SK-N-SH (cell line): ENCODE measurements around the gene NEAT1. TPM values are rescaled to one million over a fixed set of nuclear protein-coding genes. Genes with fewer than 3 reads are reported as not detected.
A peak's percentile ranks its signal among the peaks of the same experiment; 100 is the strongest.

ENCODE experiments used
- CTCF ChIA-PET: fragments of 300-600, 350-600 bp; formaldehyde crosslinking; extraction: SDS; loops from one replicate; lab custom pipeline; 2021; lab: Yijun Ruan, JAX
- POLR2A ChIA-PET: fragments of 350-600 bp; sonication (Branson Sonifier 250); formaldehyde crosslinking; extraction: SDS; loops from one replicate; lab custom pipeline; 2020; ENCODE audit warnings: antibody characterized with exemption, inconsistent platforms; lab: Yijun Ruan, JAX
- DNase-seq: peaks from one replicate; pipeline ENCODE4 v3.0.0; 2012
- H2AFZ ChIP-seq: fragments of 200-600 bp; sonication (generic); 2 replicates; pipeline ENCODE4 v1.8.1; 2016; ENCODE audit warnings: antibody characterized with exemption, mild to moderate bottlenecking, low read depth
- H3F3A ChIP-seq: fragments of 200-600 bp; sonication (generic); replicated peaks from 2 replicates; pipeline ENCODE3; 2016; ENCODE audit warnings: antibody characterized with exemption, mild to moderate bottlenecking; ENCODE audit not compliant: insufficient read depth
- H3K27ac ChIP-seq, 2 experiments: fragments of 200-500 bp in 1 of 2; fragments of 200-600 bp in 1 of 2; sonication (Bioruptor generic) in 1 of 2; sonication (generic), shearing (Covaris generic) in 1 of 2; 2 replicates each; pipeline versions ENCODE4 v1.5.1 to v1.6.1; 2014 to 2016; ENCODE audit warnings: low read depth in 2 of 2, inconsistent platforms in 1 of 2, low read length in 1 of 2, mild to moderate bottlenecking in 1 of 2, mixed read lengths in 1 of 2
- H3K27me3 ChIP-seq: fragments of 200-600 bp; sonication (generic), shearing (Covaris generic); 2 replicates; pipeline ENCODE4 v1.6.1; 2016; ENCODE audit warnings: mixed run types; ENCODE audit not compliant: insufficient read depth
- H3K36me3 ChIP-seq, 2 experiments: fragments of 200-500 bp in 1 of 2; fragments of 200-600 bp in 1 of 2; sonication (Bioruptor generic) in 1 of 2; sonication (generic) in 1 of 2; replicated peaks in 1 of 2; 2 replicates each; pipeline versions ENCODE3 to v1.5.1; 2014 to 2016; ENCODE audit warnings: low read length in 1 of 2, mild to moderate bottlenecking in 1 of 2; ENCODE audit not compliant: insufficient read depth in 2 of 2, control insufficient read depth in 1 of 2
- H3K4me1 ChIP-seq, 2 experiments: fragments of 200-500 bp in 1 of 2; fragments of 200-600 bp in 1 of 2; sonication (Bioruptor generic) in 1 of 2; sonication (generic), shearing (Covaris generic) in 1 of 2; 2 replicates each; pipeline versions ENCODE4 v1.5.1 to v1.6.1; 2014 to 2016; ENCODE audit warnings: low read depth in 1 of 2, low read length in 1 of 2, mixed run types in 1 of 2; ENCODE audit not compliant: insufficient read depth in 2 of 2, control insufficient read depth in 1 of 2
- H3K4me2 ChIP-seq: fragments of 200-600 bp; sonication (generic), shearing (Covaris generic); 2 replicates; pipeline ENCODE4 v1.6.1; 2017; ENCODE audit warnings: mixed run types
- H3K4me3 ChIP-seq, 2 experiments: fragments of 200-500 bp in 1 of 2; fragments of 200-600 bp in 1 of 2; sonication (Bioruptor generic) in 1 of 2; sonication (generic), shearing (Covaris generic) in 1 of 2; 2 replicates each; pipeline versions ENCODE4 v1.5.1 to v1.8.1; 2014 to 2016; ENCODE audit warnings: low read depth in 2 of 2, inconsistent platforms in 1 of 2, low read length in 1 of 2, mild to moderate bottlenecking in 1 of 2, mixed read lengths in 1 of 2, moderate library complexity in 1 of 2
- H3K79me2 ChIP-seq: fragments of 200-600 bp; sonication (generic); 2 replicates; pipeline ENCODE4 v1.8.1; 2017; ENCODE audit warnings: mild to moderate bottlenecking; ENCODE audit not compliant: insufficient read depth
- H3K9ac ChIP-seq: fragments of 200-600 bp; sonication (generic); 2 replicates; pipeline ENCODE4 v1.6.1; 2017; ENCODE audit warnings: mixed run types
- H3K9me2 ChIP-seq: fragments of 200-600 bp; sonication (generic); 2 replicates; pipeline ENCODE4 v1.6.1; 2017; ENCODE audit warnings: mixed run types
- H3K9me3 ChIP-seq: fragments of 200-600 bp; sonication (generic); 2 replicates; pipeline ENCODE4 v1.6.1; 2017; ENCODE audit warnings: mixed run types, mild to moderate bottlenecking, moderate library complexity
- H4K20me1 ChIP-seq: fragments of 200-600 bp; sonication (generic); 2 replicates; pipeline ENCODE4 v1.6.1; 2017; ENCODE audit warnings: mild to moderate bottlenecking, mixed run types; ENCODE audit not compliant: insufficient read depth
- CHD2 ChIP-seq: fragments of 150-350 bp; IDR thresholded peaks from 2 replicates; pipeline ENCODE4 v1.6.1; 2018; ENCODE audit warnings: low read length; ENCODE audit not compliant: partially characterized antibody
- ELF1 ChIP-seq: IDR thresholded peaks from 2 replicates; pipeline ENCODE4 v1.4.0; 2012
- EZH2phosphoT487 ChIP-seq: fragments of 200-600 bp; sonication (generic); IDR thresholded peaks from 2 replicates; pipeline ENCODE4 v1.6.1; 2017; ENCODE audit warnings: low read depth, mixed run types, mild to moderate bottlenecking, antibody characterized with exemption, moderate library complexity, borderline replicate concordance
- FOXJ3 ChIP-seq: sonication (generic); formaldehyde crosslinking; IDR thresholded peaks from 2 replicates; pipeline ENCODE4 v1.5.1; 2020; ENCODE audit warnings: mild to moderate bottlenecking, missing genetic modification reagents
- FOXM1 ChIP-seq: IDR thresholded peaks from 2 replicates; pipeline ENCODE4 v1.4.0; 2012; ENCODE audit warnings: low read depth, mild to moderate bottlenecking
- GABPA ChIP-seq: IDR thresholded peaks from 2 replicates; pipeline ENCODE4 v1.4.0; 2012; ENCODE audit warnings: low read depth, mild to moderate bottlenecking
- MXI1 ChIP-seq: IDR thresholded peaks from 2 replicates; pipeline ENCODE4 v1.6.1; 2012; ENCODE audit warnings: mild to moderate bottlenecking, low read depth, low read length, improper control_type of control experiment
- NFIC ChIP-seq: IDR thresholded peaks from 2 replicates; pipeline ENCODE4 v1.4.0; 2012; ENCODE audit warnings: borderline replicate concordance
- NRF1 ChIP-seq: IDR thresholded peaks from 2 replicates; pipeline ENCODE4 v1.6.1; 2012; ENCODE audit warnings: low read depth, mild to moderate bottlenecking, low read length
- POLR2AphosphoS5 ChIP-seq: IDR thresholded peaks from 2 replicates; pipeline ENCODE4 v1.6.1; 2012; ENCODE audit warnings: low read depth, low read length
- RCOR1 ChIP-seq: fragments of 150-350 bp; IDR thresholded peaks from 2 replicates; pipeline ENCODE4 v1.6.1; 2017; ENCODE audit warnings: antibody characterized with exemption, low read length
- RXRA ChIP-seq: IDR thresholded peaks from 2 replicates; pipeline ENCODE4 v1.4.0; 2012; ENCODE audit warnings: low read depth, mild to moderate bottlenecking, borderline replicate concordance
- TAF1 ChIP-seq: IDR thresholded peaks from 2 replicates; pipeline ENCODE4 v1.6.1; 2012; ENCODE audit warnings: low read depth, mild to moderate bottlenecking, low read length, moderate library complexity, borderline replicate concordance
- TCF12 ChIP-seq: IDR thresholded peaks from 2 replicates; pipeline ENCODE4 v1.4.0; 2012
- YY1 ChIP-seq: IDR thresholded peaks from 2 replicates; pipeline ENCODE4 v1.4.0; 2012; ENCODE audit warnings: low read depth, mild to moderate bottlenecking
- WGBS: methylation state at CpG from one replicate; pipeline ENCODE4 v1.1.6; 2017; ENCODE audit warnings: low lambda C conversion rate; 5-methylcytosine and 5-hydroxymethylcytosine counted together
- polyA plus RNA-seq, 3 experiments: library from polyadenylated mRNA; depleted of rRNA; stranded (reverse); fragments of >200 nt; gene quantifications; 2 replicates each; pipeline ENCODE4 v1.2.3, GENCODE V29; 2012
- TF ChIP-seq, protein P1 (sequence below): fragments of 200-600 bp; sonication (generic); IDR thresholded peaks from 2 replicates; pipeline ENCODE4 v1.6.1; 2017; ENCODE audit warnings: antibody characterized with exemption, mild to moderate bottlenecking, moderate library complexity
- TF ChIP-seq, protein P2 (sequence below): IDR thresholded peaks from 2 replicates; pipeline ENCODE4; 2012
- TF ChIP-seq, protein P3 (sequence below): IDR thresholded peaks from 2 replicates; pipeline ENCODE4 v1.4.0; 2012; ENCODE audit warnings: low read depth
- TF ChIP-seq, protein P4 (sequence below): IDR thresholded peaks from 2 replicates; pipeline ENCODE4 v1.4.0; 2012; ENCODE audit warnings: low read depth, borderline replicate concordance
- TF ChIP-seq, protein P5 (sequence below): IDR thresholded peaks from 2 replicates; pipeline ENCODE4 v1.4.0; 2012; ENCODE audit warnings: low read depth, borderline replicate concordance

Gene NEAT1
- polyA plus RNA-seq, 1 of the 3 experiments (the other 2 are of a cell fraction) = 435 TPM

DNA sequence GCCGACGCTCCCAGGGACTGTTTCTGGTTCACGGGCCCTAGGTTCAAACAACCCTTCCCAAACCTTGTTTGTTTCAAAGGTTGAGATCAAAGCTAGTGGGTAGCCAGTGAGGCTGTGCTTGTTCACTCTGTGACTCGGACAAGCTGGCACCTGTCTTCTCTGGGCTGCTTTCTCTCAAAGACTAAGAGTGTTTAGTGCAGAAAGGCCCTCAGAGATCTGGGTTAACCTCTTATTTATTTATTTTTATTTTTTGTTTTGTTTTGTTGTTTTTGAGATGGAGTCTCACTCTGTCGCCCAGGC is 63.3 kb downstream of the NEAT1 start:
- CTCF ChIA-PET = interaction anchor here (3.1 to 8.3 kb wide), 3 partner anchors 8 to 14 kb away, joined by 11 to 58 read pairs (median 44); partner anchors contain the start of gene MALAT1
- POLR2A ChIA-PET = interaction anchor here (1.1 to 26.8 kb wide), 4 partner anchors 11 to 63 kb away, joined by 3 to 1027 read pairs (median 437); partner anchors contain the start of genes MALAT1 and NEAT1
- Histone ChIP-seq H3K4me1 (peaks cover 55 to 58% of the 10 kb centered on the region in 2 experiments), H3K79me2 (peaks cover 82% of the 10 kb centered on the region), H2AFZ (no peak overlapping the region; the same call in 1 of the 2 replicates), H3K27ac (peak overlapping the region; percentile 99 to 100), H3K4me3 (no peak overlapping the region), H3K9me3 (no peaks in the 10 kb centered on the region), H3K27me3 (no peaks in the 10 kb centered on the region), H3K36me3 (no peaks in the 10 kb centered on the region), H3K9me2 (no peaks in the 10 kb centered on the region), H3K9ac (peak overlapping the region; percentile 67), H3K4me2 (peak overlapping the region; percentile 48), H4K20me1 (no peaks in the 10 kb centered on the region), H3F3A (peaks cover 72% of the 10 kb centered on the region)
- WGBS = 59% methylated on average over 5 of the region's 5 CpGs
- TF ChIP-seq TAF1 = no peak
- TF ChIP-seq RXRA = no peak
- TF ChIP-seq RCOR1 = no peak
- TF ChIP-seq EZH2phosphoT487 = no peak
- no peak for TF ChIP-seq FOXM1
- TF ChIP-seq YY1 = no peak
- TF ChIP-seq NRF1 = no peak
- TF ChIP-seq, protein P1, sequence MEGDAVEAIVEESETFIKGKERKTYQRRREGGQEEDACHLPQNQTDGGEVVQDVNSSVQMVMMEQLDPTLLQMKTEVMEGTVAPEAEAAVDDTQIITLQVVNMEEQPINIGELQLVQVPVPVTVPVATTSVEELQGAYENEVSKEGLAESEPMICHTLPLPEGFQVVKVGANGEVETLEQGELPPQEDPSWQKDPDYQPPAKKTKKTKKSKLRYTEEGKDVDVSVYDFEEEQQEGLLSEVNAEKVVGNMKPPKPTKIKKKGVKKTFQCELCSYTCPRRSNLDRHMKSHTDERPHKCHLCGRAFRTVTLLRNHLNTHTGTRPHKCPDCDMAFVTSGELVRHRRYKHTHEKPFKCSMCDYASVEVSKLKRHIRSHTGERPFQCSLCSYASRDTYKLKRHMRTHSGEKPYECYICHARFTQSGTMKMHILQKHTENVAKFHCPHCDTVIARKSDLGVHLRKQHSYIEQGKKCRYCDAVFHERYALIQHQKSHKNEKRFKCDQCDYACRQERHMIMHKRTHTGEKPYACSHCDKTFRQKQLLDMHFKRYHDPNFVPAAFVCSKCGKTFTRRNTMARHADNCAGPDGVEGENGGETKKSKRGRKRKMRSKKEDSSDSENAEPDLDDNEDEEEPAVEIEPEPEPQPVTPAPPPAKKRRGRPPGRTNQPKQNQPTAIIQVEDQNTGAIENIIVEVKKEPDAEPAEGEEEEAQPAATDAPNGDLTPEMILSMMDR = no peak
- TF ChIP-seq CHD2 = no peak
- TF ChIP-seq, protein P2, sequence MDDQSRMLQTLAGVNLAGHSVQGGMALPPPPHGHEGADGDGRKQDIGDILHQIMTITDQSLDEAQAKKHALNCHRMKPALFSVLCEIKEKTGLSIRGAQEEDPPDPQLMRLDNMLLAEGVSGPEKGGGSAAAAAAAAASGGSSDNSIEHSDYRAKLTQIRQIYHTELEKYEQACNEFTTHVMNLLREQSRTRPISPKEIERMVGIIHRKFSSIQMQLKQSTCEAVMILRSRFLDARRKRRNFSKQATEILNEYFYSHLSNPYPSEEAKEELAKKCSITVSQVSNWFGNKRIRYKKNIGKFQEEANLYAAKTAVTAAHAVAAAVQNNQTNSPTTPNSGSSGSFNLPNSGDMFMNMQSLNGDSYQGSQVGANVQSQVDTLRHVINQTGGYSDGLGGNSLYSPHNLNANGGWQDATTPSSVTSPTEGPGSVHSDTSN = no peak
- TF ChIP-seq, protein P3, sequence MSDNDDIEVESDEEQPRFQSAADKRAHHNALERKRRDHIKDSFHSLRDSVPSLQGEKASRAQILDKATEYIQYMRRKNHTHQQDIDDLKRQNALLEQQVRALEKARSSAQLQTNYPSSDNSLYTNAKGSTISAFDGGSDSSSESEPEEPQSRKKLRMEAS = no peak
- DNase-seq = no peak

DNA sequence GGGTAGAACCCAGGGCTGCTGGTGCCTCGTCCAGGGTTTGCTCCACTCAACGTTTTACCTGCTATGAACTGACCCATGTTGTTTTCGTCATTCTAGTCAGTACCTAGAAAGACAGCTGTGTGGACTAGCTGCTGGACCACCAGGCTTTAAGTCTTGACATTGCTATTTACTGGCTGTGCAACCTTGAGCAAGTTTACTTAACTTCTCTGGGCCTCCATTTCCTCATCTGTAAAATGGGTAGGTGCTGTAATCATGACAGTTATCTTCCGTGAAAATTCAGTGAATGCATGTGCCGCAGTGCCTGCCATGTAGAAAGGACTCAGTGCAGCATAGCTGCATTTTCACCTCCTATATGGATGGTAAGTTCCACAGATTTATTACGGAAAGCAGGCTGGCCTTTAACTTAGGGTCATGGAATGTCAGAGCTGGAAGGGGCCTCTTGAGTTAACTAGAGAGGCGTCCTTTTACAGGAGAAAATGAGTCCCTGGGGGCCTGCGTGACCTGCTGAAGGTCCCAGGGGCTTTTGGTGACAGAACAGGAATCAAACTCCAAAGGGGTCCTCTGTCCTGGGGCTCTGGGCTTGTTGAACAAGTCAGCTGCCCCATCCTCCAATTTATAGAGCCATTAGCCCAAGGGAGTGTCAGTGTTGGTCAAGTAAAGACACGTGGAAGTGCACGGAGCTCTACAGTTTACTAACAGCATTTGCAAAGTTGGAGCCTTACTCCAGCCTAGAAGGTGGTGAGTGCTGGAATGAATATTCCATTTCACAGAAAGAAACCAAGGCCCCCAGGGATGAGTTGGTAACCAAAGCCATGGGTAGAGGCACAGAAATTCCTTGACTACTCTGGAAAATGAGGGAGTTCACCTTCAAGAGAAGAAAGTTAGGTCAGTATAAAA is 64.2 kb downstream of the NEAT1 start:
- Histone ChIP-seq H3F3A (peaks cover 72% of the 10 kb centered on the region), H3K9me3 (no peaks in the 10 kb centered on the region), H4K20me1 (no peaks in the 10 kb centered on the region), H2AFZ (no peak overlapping the region), H3K27ac (peak overlapping the region; percentile 99 to 100), H3K36me3 (no peaks in the 10 kb centered on the region), H3K27me3 (no peaks in the 10 kb centered on the region), H3K4me3 (peak overlapping the region in 1 of 2 experiments; percentile 4; a peak in 1 of 4 replicates), H3K79me2 (peaks cover 88% of the 10 kb centered on the region), H3K9me2 (no peaks in the 10 kb centered on the region), H3K4me2 (peak overlapping the region; percentile 71), H3K4me1 (peaks cover 62 to 64% of the 10 kb centered on the region in 2 experiments), H3K9ac (peak overlapping the region; percentile 84)
- no peak for DNase-seq
- POLR2A ChIA-PET = interaction anchor here (0.6 to 26.8 kb wide), 7 partner anchors 12 to 1302 kb away, joined by 3 to 1027 read pairs (median 5); partner anchors contain the start of genes MALAT1 and NEAT1
- CTCF ChIA-PET = interaction anchor here (1.1 to 8.3 kb wide), 6 partner anchors 9 to 105 kb away, joined by 3 to 58 read pairs (median 8); partner anchors contain the start of gene MALAT1
- WGBS = 73% methylated on average over 10 of the region's 10 CpGs
- TF ChIP-seq NFIC (no peak), FOXJ3 (no peak), POLR2AphosphoS5 (no peak), GABPA (no peak), TCF12 (no peak), MXI1 (no peak), RXRA (no peak), FOXM1 (no peak), ELF1 (no peak)
- TF ChIP-seq, protein P4, sequence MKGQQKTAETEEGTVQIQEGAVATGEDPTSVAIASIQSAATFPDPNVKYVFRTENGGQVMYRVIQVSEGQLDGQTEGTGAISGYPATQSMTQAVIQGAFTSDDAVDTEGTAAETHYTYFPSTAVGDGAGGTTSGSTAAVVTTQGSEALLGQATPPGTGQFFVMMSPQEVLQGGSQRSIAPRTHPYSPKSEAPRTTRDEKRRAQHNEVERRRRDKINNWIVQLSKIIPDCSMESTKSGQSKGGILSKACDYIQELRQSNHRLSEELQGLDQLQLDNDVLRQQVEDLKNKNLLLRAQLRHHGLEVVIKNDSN = no peak
- TF ChIP-seq, protein P3 = no peak
- TF ChIP-seq, protein P5, sequence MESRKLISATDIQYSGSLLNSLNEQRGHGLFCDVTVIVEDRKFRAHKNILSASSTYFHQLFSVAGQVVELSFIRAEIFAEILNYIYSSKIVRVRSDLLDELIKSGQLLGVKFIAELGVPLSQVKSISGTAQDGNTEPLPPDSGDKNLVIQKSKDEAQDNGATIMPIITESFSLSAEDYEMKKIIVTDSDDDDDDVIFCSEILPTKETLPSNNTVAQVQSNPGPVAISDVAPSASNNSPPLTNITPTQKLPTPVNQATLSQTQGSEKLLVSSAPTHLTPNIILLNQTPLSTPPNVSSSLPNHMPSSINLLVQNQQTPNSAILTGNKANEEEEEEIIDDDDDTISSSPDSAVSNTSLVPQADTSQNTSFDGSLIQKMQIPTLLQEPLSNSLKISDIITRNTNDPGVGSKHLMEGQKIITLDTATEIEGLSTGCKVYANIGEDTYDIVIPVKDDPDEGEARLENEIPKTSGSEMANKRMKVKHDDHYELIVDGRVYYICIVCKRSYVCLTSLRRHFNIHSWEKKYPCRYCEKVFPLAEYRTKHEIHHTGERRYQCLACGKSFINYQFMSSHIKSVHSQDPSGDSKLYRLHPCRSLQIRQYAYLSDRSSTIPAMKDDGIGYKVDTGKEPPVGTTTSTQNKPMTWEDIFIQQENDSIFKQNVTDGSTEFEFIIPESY = no peak
